Motor neuron (in vitro differentiated cells): ENCODE data around the gene MLPH. TPM values are rescaled to one million over a fixed set of nuclear protein-coding genes. Genes with fewer than 3 reads are reported as not detected.

ENCODE experiments used
- ATAC-seq, 8 experiments: fragments of 200-7000 bp; cut with Tn5 transposase; replicated peaks in 6 of 8; 2 replicates each; pipeline ENCODE4 v1.8.0; 2021; ENCODE audit warnings: mild to moderate bottlenecking in 8 of 8, moderate library complexity in 8 of 8
- H3K27ac ChIP-seq, 2 donors: fragments of 250-450 bp; sonication (Bioruptor Pico); 2 replicates each; pipeline ENCODE4 v1.9.0; 2021; ENCODE audit warnings: antibody characterized with exemption in 2 of 2, mild to moderate bottlenecking in 2 of 2, moderate library complexity in 1 of 2
- H3K4me1 ChIP-seq, 2 donors: fragments of 250-450 bp; sonication (Bioruptor Pico); replicated peaks in 1 of 2; 2 replicates each; pipeline ENCODE4 v1.6.1; 2021; ENCODE audit warnings: antibody characterized with exemption in 2 of 2, mild to moderate bottlenecking in 2 of 2, moderate library complexity in 1 of 2
- H3K4me3 ChIP-seq, 5 donors: fragments of 250-450 bp; sonication (Bioruptor Pico); 2 replicates each; pipeline ENCODE4 v1.9.0; 2021; ENCODE audit warnings: antibody characterized with exemption in 5 of 5, mild to moderate bottlenecking in 5 of 5, moderate library complexity in 4 of 5
- WGBS, 10 experiments: fragments of 450-650 bp; shearing (Covaris generic); methylation state at CpG; one replicate each; pipeline ENCODE4 v1.0.0; 2022; 5-methylcytosine and 5-hydroxymethylcytosine counted together
- in situ Hi-C, 9 experiments: fragments of 400-800 bp; cut with MboI; loops; one replicate each; pipeline ENCODE4 v1.15.0; 2021; ENCODE audit warnings: low sequenced_read_pairs in 9 of 9, low pct_unique_long_range_greater_than_20kb in 2 of 9; ENCODE audit not compliant: unreplicated experiment in 9 of 9
- total RNA-seq, 8 experiments: library from RNA; unstranded; fragments of 300-600 nt; gene quantifications; 2 replicates each; pipeline versions ENCODE4 v1.2.3 to v1.2.4, GENCODE V29; 2022

Gene MLPH
- total RNA-seq, 8 experiments from 2014 or later = 0.11 to 1.3 (median 0.46) TPM; not detected in 1

- ATAC-seq = no peak
- 0 to 100% (median 90%) methylated on average over 1 to 5 of the region's 17 CpGs; no CpG with 5 or more reads in 3 of the 10 experiments for WGBS, 10 experiments
- no peaks in the 10 kb centered on the region for H3K4me1 ChIP-seq
- H3K4me3 ChIP-seq = no peak overlapping the region
- no peak overlapping the region for H3K27ac ChIP-seq
- in situ Hi-C loops = no loop called here
These were observed 38.6 kb downstream of the MLPH start for GRCh38 chr2:237525559-237526157.

- no peak overlapping the region for H3K27ac ChIP-seq
- ATAC-seq = no peak
- in situ Hi-C loops = no loop called here
- H3K4me1 ChIP-seq = peaks cover 2 to 4% of the 10 kb centered on the region in 2 donors
- WGBS, 10 experiments = 83 to 100% (median 90%) methylated on average over 1 to 9 of the region's 11 CpGs; no CpG with 5 or more reads in 5 of the 10 experiments
- H3K4me3 ChIP-seq = no peak overlapping the region
These were observed 40.2 kb downstream of the MLPH start for GRCh38 chr2:237527233-237527632.

- Histone ChIP-seq H3K4me3 (no peak overlapping the region), H3K27ac (no peak overlapping the region), H3K4me1 (peaks cover 5 to 7% of the 10 kb centered on the region in 2 donors)
- in situ Hi-C loops = no loop called here
- ATAC-seq = no peak
- WGBS, 10 experiments = 82 to 100% (median 92%) methylated on average over 3 to 5 of the region's 5 CpGs
These were observed 40.7 kb downstream of the MLPH start for GRCh38 chr2:237527766-237528165.

GRCh38 chr2:237529452-237530402 lies 42.7 kb downstream of the MLPH start:
- Histone ChIP-seq H3K4me3 (no peak overlapping the region), H3K4me1 (peaks cover 5 to 7% of the 10 kb centered on the region in 2 donors), H3K27ac (no peak overlapping the region)
- WGBS, 10 experiments = 65 to 100% (median 88%) methylated on average over 2 to 9 of the region's 19 CpGs; no CpG with 5 or more reads in 2 of the 10 experiments
- peak in 2 of 8 experiments; percentile 33 to 40 for ATAC-seq
- in situ Hi-C loops = no loop called here

- peaks cover 5 to 7% of the 10 kb centered on the region in 2 donors for H3K4me1 ChIP-seq
- no peak overlapping the region for H3K27ac ChIP-seq
- in situ Hi-C loops = no loop called here
- no peak overlapping the region for H3K4me3 ChIP-seq
- no peak for ATAC-seq
- WGBS, 10 experiments = 40 to 100% (median 93%) methylated on average over 1 to 8 of the region's 12 CpGs; no CpG with 5 or more reads in 3 of the 10 experiments
These were observed 43.7 kb downstream of the MLPH start for GRCh38 chr2:237530472-237531433.

GRCh38 chr2:237532160-237532559 lies 45.1 kb downstream of the MLPH start:
- in situ Hi-C loops = no loop called here
- WGBS, 10 experiments = 40 to 84% (median 59%) methylated on average over 1 to 7 of the region's 11 CpGs; no CpG with 5 or more reads in 4 of the 10 experiments
- H3K4me3 ChIP-seq = no peak overlapping the region
- peak in 1 of 8 experiments; percentile 10 for ATAC-seq
- peaks cover 5 to 7% of the 10 kb centered on the region in 2 donors for H3K4me1 ChIP-seq
- H3K27ac ChIP-seq = no peak overlapping the region

- peak in 3 of 8 experiments; percentile 65 to 74 (median 68) for ATAC-seq
- Histone ChIP-seq H3K27ac (no peak overlapping the region), H3K4me3 (no peak overlapping the region), H3K4me1 (peaks cover 5 to 14% of the 10 kb centered on the region in 2 donors)
- WGBS, 10 experiments = 80 to 100% (median 83%) methylated on average over 1 to 5 of the region's 7 CpGs; no CpG with 5 or more reads in 3 of the 10 experiments
- in situ Hi-C loops = no loop called here
These were observed 46.7 kb downstream of the MLPH start for GRCh38 chr2:237533668-237534161.

GRCh38 chr2:237534380-237534779 lies 47.3 kb downstream of the MLPH start:
- in situ Hi-C loops = no loop called here
- Histone ChIP-seq H3K27ac (no peak overlapping the region), H3K4me1 (peaks cover 5 to 14% of the 10 kb centered on the region in 2 donors), H3K4me3 (no peak overlapping the region)
- WGBS, 10 experiments = 100% methylated on average over 1 of the region's 1 CpG; no CpG with 5 or more reads in 9 of the 10 experiments
- ATAC-seq = no peak

- ATAC-seq = no peak
- H3K4me3 ChIP-seq = no peak overlapping the region
- WGBS, 10 experiments = 63 to 88% (median 80%) methylated on average over 1 to 5 of the region's 8 CpGs; no CpG with 5 or more reads in 4 of the 10 experiments
- in situ Hi-C loops = no loop called here
- no peak overlapping the region for H3K27ac ChIP-seq
- H3K4me1 ChIP-seq = peaks cover 5 to 14% of the 10 kb centered on the region in 2 donors
These were observed 48.5 kb downstream of the MLPH start for GRCh38 chr2:237535385-237536082.

GRCh38 chr2:237536083-237536415 lies 49.0 kb downstream of the MLPH start:
- 67 to 100% (median 81%) methylated on average over 1 to 5 of the region's 5 CpGs; no CpG with 5 or more reads in 6 of the 10 experiments for WGBS, 10 experiments
- ATAC-seq = no peak

GRCh38 chr2:237536617-237537016 lies 49.6 kb downstream of the MLPH start:
- peaks cover 5 to 14% of the 10 kb centered on the region in 2 donors for H3K4me1 ChIP-seq
- WGBS, 10 experiments = 100% methylated on average over 1 to 4 of the region's 9 CpGs; no CpG with 5 or more reads in 8 of the 10 experiments
- in situ Hi-C loops = no loop called here
- no peak overlapping the region for H3K27ac ChIP-seq
- no peak overlapping the region for H3K4me3 ChIP-seq
- no peak for ATAC-seq

More at GRCh38 chr2:237536083-237536415, 49.0 kb downstream of the MLPH start:
- Histone ChIP-seq H3K4me1 (peaks cover 5 to 14% of the 10 kb centered on the region in 2 donors), H3K27ac (no peak overlapping the region), H3K4me3 (no peak overlapping the region)
- in situ Hi-C loops = no loop called here
